Nephron progenitor cell (in vitro differentiated cells): Measurements from ENCODE around the gene NECTIN1.

Source experiments
- DNase-seq: peaks from one replicate; pipeline ENCODE4 v3.0.0; 2021
- H3K27ac Mint-ChIP-seq: 2 replicates; pipeline ENCODE4 v1.8.0; 2021; ENCODE audit warnings: mild to moderate bottlenecking, moderate library complexity, mixed read lengths
- H3K27me3 Mint-ChIP-seq: 2 replicates; pipeline ENCODE4 v1.8.0; 2021; ENCODE audit warnings: mild to moderate bottlenecking, low read depth, mixed read lengths; ENCODE audit not compliant: poor library complexity
- H3K36me3 Mint-ChIP-seq: 2 replicates; pipeline ENCODE4 v1.8.0; 2021; ENCODE audit warnings: low read depth, mixed read lengths
- H3K4me1 Mint-ChIP-seq: 2 replicates; pipeline ENCODE4 v1.8.0; 2021; ENCODE audit warnings: mixed read lengths
- H3K4me3 Mint-ChIP-seq: 2 replicates; pipeline ENCODE4 v1.8.0; 2021; ENCODE audit warnings: mild to moderate bottlenecking, moderate library complexity, mixed read lengths
- H3K9me3 Mint-ChIP-seq: 2 replicates; pipeline ENCODE4 v1.8.0; 2021; ENCODE audit warnings: mild to moderate bottlenecking, moderate library complexity, mixed read lengths
- CTCF ChIP-seq: fragments of 200-600 bp; sonication (generic); IDR thresholded peaks from 2 replicates; pipeline ENCODE4 v1.5.0; 2021; ENCODE audit warnings: antibody characterized with exemption

Gene NECTIN1

GRCh38 chr11:119712006-119712405 lies 17.0 kb downstream of the NECTIN1 start:
- Mint-ChIP-seq H3K4me1 (peaks cover 96% of the 10 kb centered on the region), H3K36me3 (no peaks in the 10 kb centered on the region), H3K4me3 (peak overlapping the region; percentile 6), H3K27me3 (peaks cover 4% of the 10 kb centered on the region), H3K9me3 (no peaks in the 10 kb centered on the region), H3K27ac (no peak overlapping the region)
- DNase-seq, result no peak
- TF ChIP-seq CTCF, result no peak

- Mint-ChIP-seq H3K9me3 (no peaks in the 10 kb centered on the region), H3K27me3 (peaks cover 4% of the 10 kb centered on the region), H3K4me1 (peaks cover 93% of the 10 kb centered on the region), H3K4me3 (peak overlapping the region; percentile 34), H3K36me3 (no peaks in the 10 kb centered on the region), H3K27ac (no peak overlapping the region)
- no peak for TF ChIP-seq CTCF
- DNase-seq, result no peak
These were observed 17.5 kb downstream of the NECTIN1 start for GRCh38 chr11:119711476-119711875.

- H3K27ac Mint-ChIP-seq, result no peak overlapping the region
- peaks cover 93% of the 10 kb centered on the region for H3K4me1 Mint-ChIP-seq
- no peaks in the 10 kb centered on the region for H3K9me3 Mint-ChIP-seq
- H3K36me3 Mint-ChIP-seq, result no peaks in the 10 kb centered on the region
- TF ChIP-seq CTCF, result no peak
- peaks cover 4% of the 10 kb centered on the region for H3K27me3 Mint-ChIP-seq
- H3K4me3 Mint-ChIP-seq, result no peak overlapping the region
- DNase-seq, result no peak
These were observed 18.6 kb downstream of the NECTIN1 start for GRCh38 chr11:119710417-119710816.

- peak; percentile 67 for DNase-seq
- Mint-ChIP-seq H3K4me3 (peak overlapping the region; percentile 54), H3K27me3 (peaks cover 4% of the 10 kb centered on the region), H3K9me3 (no peaks in the 10 kb centered on the region), H3K4me1 (peaks cover 94% of the 10 kb centered on the region), H3K36me3 (no peaks in the 10 kb centered on the region), H3K27ac (peak overlapping the region; percentile 64)
- TF ChIP-seq CTCF, result no peak
These were observed 19.2 kb downstream of the NECTIN1 start for GRCh38 chr11:119709638-119710346.

GRCh38 chr11:119709171-119709570 lies 19.8 kb downstream of the NECTIN1 start:
- Mint-ChIP-seq H3K4me3 (peak overlapping the region; percentile 54), H3K36me3 (no peaks in the 10 kb centered on the region), H3K27me3 (peaks cover 4% of the 10 kb centered on the region), H3K4me1 (peaks cover 91% of the 10 kb centered on the region), H3K9me3 (no peaks in the 10 kb centered on the region), H3K27ac (no peak overlapping the region)
- TF ChIP-seq CTCF, result no peak
- no peak for DNase-seq

- Mint-ChIP-seq H3K4me1 (peaks cover 84% of the 10 kb centered on the region), H3K4me3 (peak overlapping the region; percentile 47), H3K9me3 (no peaks in the 10 kb centered on the region), H3K36me3 (no peaks in the 10 kb centered on the region), H3K27me3 (peaks cover 4% of the 10 kb centered on the region), H3K27ac (peak overlapping the region; percentile 73)
- no peak for DNase-seq
- TF ChIP-seq CTCF, result no peak
These were observed 20.6 kb downstream of the NECTIN1 start for GRCh38 chr11:119708384-119708783.
